T-helper 2 cell treated with Interferon-gamma antibody and Interleukin-4, amounts not matched to agents 100 ng/mL and 5 ng/mL, for 36 hours (primary cell): ENCODE data around the gene SHROOM1. TPM values are rescaled to one million over a fixed set of nuclear protein-coding genes. Genes with fewer than 3 reads are reported as not detected.

Source experiments
- intact Hi-C: fragments of 100-400 bp; cut with micrococcal nuclease; formaldehyde crosslinking; loops from one replicate; pipeline ENCODE4 v1.15.1; 2023
- total RNA-seq: library from RNA; stranded (reverse); gene quantifications from 2 replicates; pipeline ENCODE4 v1.2.3, GENCODE V29; 2022

Gene SHROOM1
- total RNA-seq, 1 donor from 2014 or later = 3.0 TPM

DNA sequence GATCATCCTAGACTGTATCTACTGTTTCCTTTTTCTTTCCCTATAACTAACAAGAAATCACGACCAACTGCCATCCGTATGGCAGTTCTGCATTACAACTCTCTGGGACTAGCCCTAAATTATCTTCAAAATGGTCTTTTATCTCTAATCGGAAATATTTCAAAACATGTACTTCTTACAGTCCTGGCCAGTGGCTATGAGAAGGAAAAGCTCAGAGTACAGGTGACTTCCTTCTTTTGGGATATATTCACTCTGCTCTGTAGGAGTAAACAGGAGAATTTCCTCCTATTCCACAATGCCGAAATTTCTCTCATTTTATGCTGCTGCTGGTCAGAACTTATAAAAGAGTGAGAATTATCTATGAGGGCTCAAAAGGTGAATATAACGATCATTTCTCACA is 51.6 kb downstream of the SHROOM1 start:
- intact Hi-C loops = loop anchor here (5.0 kb wide), 2 partner anchors 42 to 43 kb away; partner anchors contain the start of gene KIF3A

DNA sequence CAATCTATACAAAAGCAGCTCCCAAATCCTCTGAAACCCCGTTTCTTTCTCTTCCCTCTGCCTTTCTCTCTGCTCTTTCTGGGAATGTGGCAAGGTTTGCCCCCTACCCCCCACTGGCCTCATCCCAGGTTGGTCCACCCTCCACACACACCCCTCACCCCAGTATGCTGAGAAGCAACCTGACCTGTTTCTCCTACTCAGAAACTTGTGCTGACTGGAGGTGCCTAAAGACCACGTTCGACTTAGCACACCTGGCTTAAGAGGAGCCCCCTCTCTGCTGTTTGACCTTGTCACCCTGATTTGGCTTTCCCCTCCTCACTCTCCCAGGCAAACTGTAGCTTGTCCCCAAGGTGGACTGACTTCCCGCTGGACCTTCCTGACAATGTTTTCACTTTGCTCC is 52.3 kb downstream of the SHROOM1 start:
- intact Hi-C loops = loop anchor here (5.0 kb wide), 2 partner anchors 41 to 44 kb away; partner anchors contain the start of gene KIF3A

DNA sequence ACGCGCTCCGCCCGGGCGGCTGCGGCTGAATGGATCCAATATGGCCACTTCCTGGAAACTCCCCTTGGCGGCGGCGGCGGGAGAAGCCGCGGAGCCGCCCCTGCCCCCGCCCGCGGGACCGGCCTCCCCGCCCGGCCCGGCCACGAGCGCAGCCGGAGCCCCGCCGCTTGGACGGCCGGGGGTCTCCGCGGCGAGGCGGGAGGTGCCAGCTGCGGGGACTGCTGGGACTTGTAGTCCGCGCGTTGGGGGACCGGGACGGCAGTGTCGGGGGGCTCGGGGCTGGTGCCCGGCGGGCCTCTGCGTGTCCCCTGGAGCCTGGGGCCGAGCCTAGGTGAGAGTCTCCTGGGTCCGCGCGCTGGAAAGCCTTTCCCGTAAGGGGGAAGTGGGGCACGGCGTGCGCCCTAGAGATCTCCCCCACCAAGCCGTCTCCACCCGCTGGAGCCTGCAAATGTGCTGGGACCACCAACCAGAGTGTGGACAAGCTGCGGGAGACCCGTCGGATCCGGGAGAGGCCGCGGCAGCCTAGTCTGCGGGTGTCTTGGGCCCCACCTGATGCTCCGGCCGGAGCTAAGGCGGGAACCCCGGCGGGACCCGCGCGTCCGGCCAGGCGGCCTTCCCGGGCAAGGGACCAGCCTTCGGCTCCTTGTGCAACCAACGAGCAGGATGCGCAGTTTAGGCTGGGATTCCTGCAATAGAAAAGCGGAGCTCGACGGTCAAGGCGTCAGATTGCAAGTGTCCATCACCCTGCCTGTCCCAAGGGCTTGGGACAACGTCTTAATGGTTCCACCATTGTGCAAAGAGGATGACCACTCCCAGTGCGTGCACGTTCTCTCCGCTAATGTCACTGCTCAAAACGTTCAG is 53.0 kb downstream of the SHROOM1 start, which contains the start of gene SEPTIN8:
SEPTIN8 (minus strand) TSS at position 31 of the 861 bp plus-strand sequence. CDS start 102 bp downstream, outside the sequence.
- intact Hi-C loops = loop anchor here (5.0 kb wide), 2 partner anchors 40 to 45 kb away; partner anchors contain the start of gene KIF3A

DNA sequence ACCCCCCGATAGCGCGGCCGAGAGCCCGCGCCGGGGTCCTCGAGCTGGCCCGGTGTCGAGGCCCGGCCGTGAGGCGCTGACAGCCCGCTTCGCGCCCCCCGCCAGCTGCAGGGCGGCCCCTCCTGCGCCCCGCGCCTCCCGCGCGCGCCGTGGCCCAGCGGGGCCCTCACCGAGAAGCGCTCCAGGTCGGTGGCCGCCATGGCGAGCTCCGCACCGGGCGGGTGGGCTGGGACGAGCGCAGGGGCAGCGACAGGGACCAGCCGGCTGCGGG is 53.6 kb downstream of the SHROOM1 start:
- intact Hi-C loops = loop anchor here (5.0 kb wide), 2 partner anchors 40 to 45 kb away; partner anchors contain the start of gene KIF3A

DNA sequence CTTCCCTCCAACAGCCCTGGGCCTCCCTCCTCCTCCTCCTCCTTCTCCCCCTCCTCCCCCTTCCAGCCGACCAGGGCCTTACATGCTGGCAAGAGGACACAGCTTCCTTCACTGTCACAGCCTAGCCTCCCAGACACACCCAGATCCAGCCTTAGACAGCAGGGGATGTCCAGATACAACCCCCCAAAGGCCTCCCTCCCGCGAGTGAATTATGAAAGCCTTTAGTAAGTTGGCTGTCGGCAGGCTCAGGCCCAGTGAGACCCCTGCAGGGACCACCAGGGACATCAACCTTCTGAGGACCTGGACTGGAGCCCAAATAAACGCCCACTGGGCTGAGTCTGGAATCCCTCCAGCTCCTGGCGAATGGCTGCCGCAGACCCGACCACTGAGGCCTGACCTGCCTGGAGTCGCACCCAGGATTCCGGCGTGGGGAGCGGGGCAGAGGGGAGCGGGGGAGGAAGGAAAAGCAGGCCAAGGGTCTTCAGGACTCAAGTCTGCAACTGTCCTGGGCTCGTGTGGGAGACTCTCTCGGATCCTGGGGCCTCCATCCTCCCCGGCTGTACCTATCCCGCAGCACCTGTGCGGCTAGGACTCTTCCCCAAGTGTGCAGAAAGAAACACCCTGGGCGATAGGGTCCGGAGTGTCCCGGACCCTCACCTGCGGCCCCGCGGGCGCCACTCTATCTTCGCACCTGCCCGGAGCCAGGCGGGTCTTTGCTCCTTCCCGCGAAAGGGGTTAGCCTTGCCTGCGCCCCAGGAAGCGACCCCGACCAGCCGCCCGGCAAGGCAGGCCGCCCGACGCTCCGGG is 54.1 kb downstream of the SHROOM1 start:
- intact Hi-C loops = loop anchor here (5.0 kb wide), 2 partner anchors 39 to 46 kb away; partner anchors contain the start of gene KIF3A

DNA sequence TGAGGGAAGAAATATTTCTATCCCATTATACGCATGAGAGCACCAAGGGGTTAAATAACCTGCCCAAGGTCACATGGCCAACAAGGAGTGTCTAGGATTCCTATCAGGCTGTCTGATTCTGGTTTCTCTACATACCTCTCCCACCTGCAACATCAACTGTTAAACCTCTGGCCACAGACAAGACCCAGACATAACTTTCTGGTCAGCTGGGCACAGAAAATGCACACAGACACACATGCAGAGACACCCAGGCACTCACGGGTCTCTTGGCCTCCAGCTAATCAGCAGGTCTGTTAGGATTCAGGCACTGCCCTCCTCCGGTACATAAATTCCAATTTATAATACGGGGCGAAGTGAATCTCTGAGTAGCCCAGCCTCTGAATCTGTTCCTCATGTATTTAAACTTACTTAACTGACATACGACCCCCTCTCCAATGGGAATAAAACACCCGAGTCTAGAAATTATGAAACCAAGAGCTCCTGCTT is 54.9 kb downstream of the SHROOM1 start:
- intact Hi-C loops = loop anchor here (5.0 kb wide), 2 partner anchors 38 to 47 kb away; partner anchors contain the start of gene KIF3A

DNA sequence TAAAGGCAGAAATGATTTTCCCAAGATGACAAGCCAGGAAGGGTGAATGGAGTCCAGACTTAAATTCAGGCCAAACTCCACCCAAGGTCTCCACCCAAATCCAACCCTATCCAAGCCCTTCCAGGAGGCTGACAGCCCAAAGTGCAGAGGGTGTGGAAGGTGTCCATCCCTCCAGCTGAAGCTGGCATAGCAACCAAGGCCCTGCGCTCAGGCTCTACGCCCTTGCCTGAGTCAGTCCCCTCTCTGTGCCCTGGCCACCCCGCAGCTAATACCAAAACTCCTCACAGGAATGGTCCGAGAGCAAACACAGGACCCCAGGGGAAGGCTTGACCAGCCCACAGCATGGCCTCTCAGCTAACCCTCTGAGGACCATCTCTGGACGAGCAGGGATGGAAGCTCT is 55.6 kb downstream of the SHROOM1 start:
- intact Hi-C loops = loop anchor here (5.0 kb wide), 2 partner anchors 38 to 47 kb away; partner anchors contain the start of gene KIF3A

DNA sequence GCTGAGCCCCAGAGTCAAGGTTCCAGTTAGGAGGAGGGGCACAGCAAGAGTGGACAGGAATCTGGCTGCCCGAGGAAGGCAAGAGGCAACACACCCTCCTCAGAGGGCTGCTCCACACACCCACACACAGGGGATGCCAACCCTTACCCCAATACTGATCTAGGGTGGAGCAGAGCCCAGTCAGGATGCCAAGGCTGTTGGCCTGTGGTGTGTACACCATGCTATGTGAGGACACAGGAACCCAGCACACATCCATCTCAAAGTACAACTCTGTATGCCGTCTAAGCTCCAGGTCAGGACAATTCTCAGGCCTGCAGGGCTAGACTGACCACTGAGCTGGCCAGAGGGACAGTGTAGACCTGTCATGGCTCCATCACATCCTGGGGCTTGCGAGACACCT is 56.0 kb downstream of the SHROOM1 start:
- intact Hi-C loops = no loop called here

DNA sequence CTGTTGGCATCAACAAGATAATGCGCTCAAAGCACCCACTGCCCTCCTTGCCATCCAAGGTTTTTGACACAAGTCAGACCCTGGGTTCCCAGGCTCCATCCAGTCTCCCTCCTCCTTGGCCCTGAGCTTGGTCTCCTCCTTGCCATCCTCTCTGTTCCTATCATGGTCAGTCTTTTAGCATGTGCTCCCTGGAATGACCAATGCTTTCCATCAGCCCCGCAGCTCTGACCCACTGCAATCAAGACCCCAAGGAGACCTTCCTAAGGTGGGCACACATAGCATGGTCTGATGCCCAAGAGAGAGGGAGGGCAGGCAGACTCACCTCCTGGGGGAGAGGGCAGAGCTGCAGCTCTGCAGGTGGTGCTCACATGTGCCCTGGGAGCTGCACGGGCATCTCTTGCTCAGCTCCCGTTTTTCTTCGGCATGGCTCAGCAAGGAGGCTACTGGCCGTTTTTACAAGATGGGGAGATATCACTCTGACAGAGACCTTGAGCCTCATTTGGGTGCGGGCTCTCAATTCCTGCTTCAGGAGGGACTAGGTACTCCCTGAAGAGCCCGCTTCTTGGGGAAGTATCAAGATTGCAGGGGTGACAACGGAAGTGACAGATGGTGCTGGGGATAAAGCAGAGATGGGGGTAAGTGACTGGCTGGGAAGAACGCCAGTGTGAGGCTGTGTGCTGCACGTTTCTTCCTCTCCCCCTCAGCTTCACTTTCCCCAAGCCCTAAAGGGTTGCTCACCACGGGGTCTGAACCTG is 56.7 kb downstream of the SHROOM1 start:
- intact Hi-C loops = no loop called here

DNA sequence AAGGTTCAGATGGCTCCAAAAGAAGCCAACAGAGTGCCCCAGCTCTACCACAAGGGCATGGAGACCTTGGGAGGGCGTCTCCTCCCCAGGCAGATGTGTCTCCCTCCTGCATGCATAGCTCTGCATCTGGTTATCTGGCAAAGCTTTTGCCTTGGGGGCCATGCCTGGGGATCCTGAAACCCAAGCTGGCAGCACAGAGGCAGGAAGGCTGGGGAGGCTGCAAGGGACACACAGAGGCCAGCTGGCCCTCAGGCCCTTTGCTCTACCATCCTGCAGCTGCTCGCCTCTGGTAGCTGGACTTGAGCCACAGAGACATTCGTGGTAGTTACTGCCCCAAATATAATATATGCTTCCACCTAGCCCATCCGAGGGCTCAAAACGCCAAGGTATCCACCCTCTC is 57.3 kb downstream of the SHROOM1 start:
- intact Hi-C loops = no loop called here

DNA sequence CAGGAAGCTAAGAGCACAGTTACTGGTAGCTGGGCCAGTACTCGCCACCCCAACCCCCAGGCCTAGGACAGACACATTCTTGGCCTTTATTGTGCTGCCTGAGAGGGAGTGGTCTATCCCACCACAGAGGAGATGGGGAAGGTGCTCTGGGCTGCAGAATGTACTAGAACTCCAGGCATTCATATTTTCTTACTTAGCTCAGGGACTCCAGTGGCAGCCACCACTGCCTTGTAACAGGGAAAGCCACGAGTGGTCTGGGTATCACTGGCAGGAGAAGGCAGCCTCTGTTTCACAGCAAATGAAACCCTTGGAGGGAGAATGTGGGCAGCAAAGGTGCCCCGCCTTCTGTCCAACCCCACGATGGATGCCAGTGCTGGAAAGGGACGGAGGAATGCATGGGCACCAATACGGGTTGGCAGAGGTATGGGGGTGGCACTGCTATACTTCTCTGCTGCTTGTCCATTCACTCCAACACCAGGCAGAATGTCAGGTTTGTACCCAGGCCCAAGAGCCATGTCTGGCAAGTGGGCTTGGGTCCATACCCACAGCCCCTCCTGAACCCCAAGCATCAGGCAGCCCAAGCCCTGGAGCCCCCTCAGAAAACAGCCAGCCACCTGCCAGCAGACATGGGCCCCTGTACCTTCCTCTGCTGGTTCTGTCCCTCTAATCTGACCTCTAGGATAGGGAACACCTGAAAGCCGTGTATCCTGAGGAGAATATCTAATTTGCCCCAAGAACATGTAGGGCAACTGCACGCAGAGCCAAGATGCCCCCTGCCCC is 58.0 kb downstream of the SHROOM1 start:
- intact Hi-C loops = no loop called here

Other genes starting within 250 kb of the SHROOM1 start
- gene IL13, start 172.5 kb downstream of the SHROOM1 start, total RNA-seq = 32.6 and 39.1 TPM in 2 replicates
- gene IL4, start 156.7 kb downstream of the SHROOM1 start, total RNA-seq = 4.0 and 7.9 TPM in 2 replicates
- gene KIF3A, start 93.1 kb downstream of the SHROOM1 start, total RNA-seq = 18.6 and 19.8 TPM in 2 replicates
- gene CCNI2, start 83.2 kb downstream of the SHROOM1 start, total RNA-seq = 8.6 and 11.2 TPM in 2 replicates
- 28.2 and 32.6 TPM in 2 replicates for gene SEPTIN8, start 53.4 kb downstream of the SHROOM1 start, total RNA-seq
- gene SOWAHA, start 17.3 kb downstream of the SHROOM1 start, total RNA-seq = 0.07 and 0.09 TPM in 2 replicates
- 0.18 and 0.27 TPM in 2 replicates for gene GDF9, start 35.8 kb upstream of the SHROOM1 start, total RNA-seq
- 330 and 336 TPM in 2 replicates for gene UQCRQ, start 36.0 kb upstream of the SHROOM1 start, total RNA-seq
- 4.0 and 4.2 TPM in 2 replicates for gene LEAP2, start 43.0 kb upstream of the SHROOM1 start, total RNA-seq
- gene AFF4, start 133.0 kb upstream of the SHROOM1 start, total RNA-seq = 30.5 and 31.8 TPM in 2 replicates
- 33.9 and 35.4 TPM in 2 replicates for gene ZCCHC10, start 195.9 kb upstream of the SHROOM1 start, total RNA-seq
- 115 and 117 TPM in 2 replicates for gene HSPA4, start 221.4 kb upstream of the SHROOM1 start, total RNA-seq